ENCODE data around the gene SLC13A3. TPM values are rescaled to one million over a fixed set of nuclear protein-coding genes. Genes with fewer than 3 reads are reported as not detected.

Gene SLC13A3
- total and polyA plus RNA-seq, 2 donors (not counting 3 experiments of a cell fraction or from before 2014, with no cell fraction given) = 0.11 to 0.40 TPM

- DNase-seq (ENCODE audit: low read depth, low spot score) (no peak), FAIRE-seq (no peak)
- ChIA-PET CTCF (interaction anchor here (0.8 to 1.3 kb wide), 2 partner anchors 9 to 11 kb away, joined by 3 to 4 read pairs; no protein-coding TSS in a partner anchor), POLR2A (no interaction called here)
- no peak overlapping the region for H3K27ac ChIP-seq (ENCODE audit: insufficient read depth, low read depth, low read length)
- peaks cover 4% of the 10 kb centered on the region for H3K4me1 ChIP-seq (ENCODE audit: control insufficient read depth, extremely low read depth, insufficient read depth, low read length)
- no peak for TF ChIP-seq POLR2A (IDR thresholded peaks at IDR 0.05; ENCODE audit: low read depth, low read length)
- TF ChIP-seq MYC (IDR thresholded peaks at IDR 0.05; ENCODE audit: low read depth, low read length) = no peak
- no peak for TF ChIP-seq GATA2 (IDR thresholded peaks at IDR 0.05; ENCODE audit: insufficient read depth, insufficient read length, low read depth, low read length)
- no peak for TF ChIP-seq JUN (IDR thresholded peaks at IDR 0.05; ENCODE audit: borderline replicate concordance, insufficient read depth, insufficient read length, low read depth)
- TF ChIP-seq MAX (IDR thresholded peaks at IDR 0.05; ENCODE audit: insufficient read depth, insufficient read length) = no peak
- TF ChIP-seq POLR2AphosphoS5 (IDR thresholded peaks at IDR 0.05; ENCODE audit: insufficient read depth, low read depth, low read length) = no peak
- no peak for TF ChIP-seq FOS (IDR thresholded peaks at IDR 0.05; ENCODE audit: borderline replicate concordance, insufficient read depth, low read length)
- TF ChIP-seq EZH2 (IDR thresholded peaks at IDR 0.05; ENCODE audit: borderline replicate concordance, low read depth, low read length, severe bottlenecking) = no peak
- no peak for TF ChIP-seq CTCF (IDR thresholded peaks at IDR 0.05; ENCODE audit: extremely low read depth in 1 of 2, insufficient read depth in 1 of 2, low read depth in 1 of 2, low read length in 2 of 2)
- no peak overlapping the region for H3K9ac ChIP-seq (replicated peaks; ENCODE audit: extremely low read depth, insufficient read depth, low read length)
- H2AFZ ChIP-seq (ENCODE audit: low read depth, low read length) = no peak overlapping the region
- H3K4me3 ChIP-seq (replicated peaks in 1 of 3; ENCODE audit: insufficient read depth in 1 of 3, low read depth in 1 of 3, low read length in 3 of 3) = no peak overlapping the region
- no peaks in the 10 kb centered on the region for H3K9me1 ChIP-seq (replicated peaks; ENCODE audit: control insufficient read depth, extremely low read depth, insufficient read depth, low read length)
- no peak overlapping the region for H3K4me2 ChIP-seq (ENCODE audit: insufficient read depth, low read length)
- no peaks in the 10 kb centered on the region for H3K79me2 ChIP-seq (ENCODE audit: control insufficient read depth, insufficient read depth, low read length)
- H4K20me1 ChIP-seq (replicated peaks; ENCODE audit: control insufficient read depth, extremely low read depth, insufficient read depth, low read length) = no peaks in the 10 kb centered on the region
- no peaks in the 10 kb centered on the region for H3K9me3 ChIP-seq (replicated peaks; ENCODE audit: control insufficient read depth, insufficient read depth, low read length)
- intact Hi-C loops (cut with micrococcal nuclease) = no loop called here
- H3K27me3 ChIP-seq (ENCODE audit: control insufficient read depth in 2 of 2, insufficient read depth in 2 of 2, low read length in 2 of 2) = no peaks in the 10 kb centered on the region
- H3K36me3 ChIP-seq (ENCODE audit: control insufficient read depth in 2 of 2, extremely low read depth in 1 of 2, insufficient read depth in 2 of 2, low read length in 2 of 2) = no peaks in the 10 kb centered on the region
- BruUV-seq (replicated peaks) = no TSS peak
- dilution Hi-C loops (cut with MboI; ENCODE audit: extremely low pct_ligation_motif_present, low sequenced_read_pairs) = no loop called here
Measured at GRCh38 chr20:46552460-46553420, 98.5 kb downstream of the SLC13A3 start.
